Activated CD8-positive, alpha-beta memory T cell treated with anti-CD3 and anti-CD28 coated beads for 48 hours (primary cell): ENCODE data around the gene DOCK1.
"Not testable (repeated sequence)": the region's sequence is repeated elsewhere in the genome, so short reads cannot be mapped to it uniquely, and the experiment has no call there.

Source experiments
- DNase-seq, 3 experiments: peaks; one replicate each; pipeline ENCODE4 v3.0.0-alpha.2; 2020; ENCODE audit warnings: low read depth in 2 of 3, low spot score in 2 of 3

The DOCK1 gene

GRCh38 chr10:126902157-126902556 is 3.1 kb upstream of the DOCK1 start:
- DNase-seq: no peak

GRCh38 chr10:126903656-126904360 is 1.4 kb upstream of the DOCK1 start:
- DNase-seq: no peak

GRCh38 chr10:126904516-126904817 is 761 bp upstream of the DOCK1 start:
- no peak for DNase-seq

GRCh38 chr10:126905776-126906703 is 812 bp downstream of the DOCK1 start:
- DNase-seq: no peak

- no peak for DNase-seq
Observed at GRCh38 chr10:126906704-126907422, 1.6 kb downstream of the DOCK1 start.

GRCh38 chr10:126907423-126907970 is 2.3 kb downstream of the DOCK1 start:
- DNase-seq: no peak

- no peak for DNase-seq
Observed at GRCh38 chr10:126908225-126908624, 3.0 kb downstream of the DOCK1 start.

- DNase-seq: no peak
Observed at GRCh38 chr10:126908729-126909128, 3.5 kb downstream of the DOCK1 start.

GRCh38 chr10:126909147-126909546 is 3.9 kb downstream of the DOCK1 start:
- DNase-seq: no peak

GRCh38 chr10:126910196-126910595 is 5.0 kb downstream of the DOCK1 start:
- DNase-seq: no peak

GRCh38 chr10:126910798-126911197 is 5.6 kb downstream of the DOCK1 start:
- no peak for DNase-seq

GRCh38 chr10:126911301-126911700 is 6.1 kb downstream of the DOCK1 start:
- no peak for DNase-seq

GRCh38 chr10:126913316-126913715 is 8.1 kb downstream of the DOCK1 start:
- no peak for DNase-seq

- DNase-seq: no peak
Observed at GRCh38 chr10:126914561-126914960, 9.3 kb downstream of the DOCK1 start.

- DNase-seq: not testable (repeated sequence)
Observed at GRCh38 chr10:126916952-126917351, 11.7 kb downstream of the DOCK1 start.

GRCh38 chr10:126917375-126917774 is 12.1 kb downstream of the DOCK1 start:
- DNase-seq: no peak

GRCh38 chr10:126917975-126918908 is 13.0 kb downstream of the DOCK1 start:
- DNase-seq: no peak

GRCh38 chr10:126919426-126919825 is 14.2 kb downstream of the DOCK1 start:
- no peak for DNase-seq

GRCh38 chr10:126921162-126921561 is 15.9 kb downstream of the DOCK1 start:
- DNase-seq: no peak

- DNase-seq: no peak
Observed at GRCh38 chr10:126921974-126922525, 16.8 kb downstream of the DOCK1 start.
